Measurements from ENCODE around the gene INTS15. TPM values are rescaled to one million over a fixed set of nuclear protein-coding genes. Genes with fewer than 3 reads are reported as not detected.
"Not testable (repeated sequence)": the region's sequence is repeated elsewhere in the genome, so short reads cannot be mapped to it uniquely, and the experiment has no call there.

The INTS15 gene
- total RNA-seq, 1 experiment from 2014 or later = 22.7 TPM

DNA sequence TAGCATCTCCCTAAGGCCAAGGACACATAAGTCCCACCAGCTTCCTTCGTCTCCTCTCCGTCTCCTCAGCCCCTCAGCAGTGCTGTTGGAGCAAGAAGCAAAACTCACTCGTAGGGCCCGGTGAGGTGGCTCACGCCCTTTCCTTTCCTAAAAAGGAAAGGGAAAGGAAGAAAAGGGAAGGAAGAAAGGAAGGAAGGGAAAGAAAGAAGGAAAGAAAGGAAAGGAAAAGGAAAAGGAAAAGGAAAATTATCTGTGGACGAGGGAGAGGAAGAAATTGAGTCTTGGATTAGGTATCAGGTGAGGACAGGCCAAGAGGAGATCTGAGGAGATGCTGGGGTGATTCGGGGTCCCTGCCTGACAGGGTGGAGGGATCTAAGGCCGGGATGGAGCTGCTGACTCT is 44.2 kb downstream of the INTS15 start:
- H3F3A ChIP-seq (ENCODE audit: low read length, unreplicated experiment) = no peaks in the 10 kb centered on the region
- DNase-seq = no peak
- H3K4me2 ChIP-seq (ENCODE audit: low read length) = no peak overlapping the region
- no peak overlapping the region for H3K27ac ChIP-seq (ENCODE audit: low read length)
- H3K36me3 ChIP-seq (ENCODE audit: low read depth, low read length) = peaks cover under 1% of the 10 kb centered on the region; the same call in 1 of the 2 replicates
- BruUV-seq (replicated peaks) = no TSS peak
- peaks cover 19% of the 10 kb centered on the region for H3K79me2 ChIP-seq (ENCODE audit: low read length)
- no peaks in the 10 kb centered on the region for H4K20me1 ChIP-seq (ENCODE audit: low read length)
- no peaks in the 10 kb centered on the region for H3K9me2 ChIP-seq (replicated peaks; ENCODE audit: low read length)
- intact Hi-C loops (cut with micrococcal nuclease) = no loop called here
- H3K4me1 ChIP-seq (ENCODE audit: insufficient read depth, low read length) = peaks cover 15% of the 10 kb centered on the region; the same call in 1 of the 2 replicates
- ATAC-seq = no peak
- no peaks in the 10 kb centered on the region for H3K9me3 ChIP-seq (ENCODE audit: low read length)
- CTCF ChIA-PET = no interaction called here
- no peak for TF ChIP-seq EZH2phosphoT487 (IDR thresholded peaks at IDR 0.05; ENCODE audit: borderline replicate concordance, low read length)
- TF ChIP-seq EZH2 (IDR thresholded peaks at IDR 0.05; ENCODE audit: low read length, unreplicated experiment) = no peak
- no peak for TF ChIP-seq CTCF (conservative IDR thresholded peaks at IDR 0.05; ENCODE audit: low read depth, low read length)
- no peak overlapping the region for H3K4me3 ChIP-seq (ENCODE audit: low read length)
- no peak overlapping the region for H3K9ac ChIP-seq (ENCODE audit: low read length)
- H2AFZ ChIP-seq (ENCODE audit: low read length) = no peak overlapping the region
- POLR2A ChIA-PET (ENCODE audit: unreplicated experiment) = no interaction called here
- no peaks in the 10 kb centered on the region for H3K27me3 ChIP-seq (ENCODE audit: low read length)

- H3K9me2 ChIP-seq (replicated peaks; ENCODE audit: low read length); POLR2A ChIA-PET (ENCODE audit: unreplicated experiment); H3K36me3 ChIP-seq (ENCODE audit: low read depth, low read length); H3K4me3 ChIP-seq (ENCODE audit: low read length); H4K20me1 ChIP-seq (ENCODE audit: low read length); ATAC-seq; H3K9ac ChIP-seq (ENCODE audit: low read length); H3K27me3 ChIP-seq (ENCODE audit: low read length); H2AFZ ChIP-seq (ENCODE audit: low read length); DNase-seq; H3K9me3 ChIP-seq (ENCODE audit: low read length); H3K27ac ChIP-seq (ENCODE audit: low read length); H3K4me2 ChIP-seq (ENCODE audit: low read length); intact Hi-C loops (cut with micrococcal nuclease); BruUV-seq (replicated peaks); CTCF ChIA-PET; H3F3A ChIP-seq (ENCODE audit: low read length, unreplicated experiment): not testable (repeated sequence)
- Histone ChIP-seq H3K79me2 (ENCODE audit: low read length) (peaks cover 28% of the 10 kb centered on the region), H3K4me1 (ENCODE audit: insufficient read depth, low read length) (peaks cover 15% of the 10 kb centered on the region; the same call in 1 of the 2 replicates)
These were observed 45.1 kb downstream of the INTS15 start for GRCh38 chr7:6634971-6635370.

DNA sequence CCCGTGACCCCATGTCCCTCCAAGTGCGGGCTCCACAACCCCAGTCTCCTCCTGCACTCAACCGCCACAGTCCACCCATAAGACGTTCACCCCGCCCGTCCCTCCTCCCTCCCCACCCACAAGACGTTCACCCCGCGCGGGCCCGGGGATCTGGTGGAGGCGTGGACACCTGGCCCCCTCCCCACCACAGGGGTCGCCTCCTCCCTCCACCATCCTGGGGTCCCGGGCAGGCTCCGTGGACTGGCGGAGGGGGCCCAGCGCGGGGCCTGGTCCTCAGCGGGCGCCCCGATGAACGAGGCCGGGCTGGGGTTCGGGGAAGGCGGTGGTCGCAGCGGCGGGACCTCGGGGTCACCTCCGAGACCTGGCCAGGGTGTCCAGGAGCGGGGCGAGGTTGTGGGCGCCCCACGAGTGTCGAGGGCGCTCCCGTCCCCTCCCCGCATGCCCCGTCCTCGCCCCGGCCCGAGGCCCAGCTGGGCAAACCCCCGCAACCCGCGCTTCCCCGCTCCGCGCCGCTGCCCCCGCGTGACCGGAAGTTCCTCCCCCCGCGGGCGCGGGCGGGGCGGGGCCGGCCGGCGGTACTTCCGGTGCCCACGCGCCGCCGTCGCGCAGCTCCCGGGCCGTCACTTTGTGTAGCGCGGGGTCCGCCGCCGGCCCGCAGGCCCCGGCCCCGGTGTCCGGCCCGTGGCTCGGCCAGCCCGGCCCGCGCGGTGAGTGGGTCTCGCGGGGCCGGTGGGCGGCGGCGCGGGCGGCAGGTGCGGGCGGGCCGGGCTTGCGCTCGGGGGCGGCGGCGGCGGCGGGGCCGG is 47.1 kb downstream of the INTS15 start, which contains the start of gene ZNF316:
TSS of gene ZNF316 (plus strand) at position 578 of the 803 bp plus-strand sequence. CDS start 5,092 bp downstream, outside the sequence.
- no peak for TF ChIP-seq EZH2 (IDR thresholded peaks at IDR 0.05; ENCODE audit: low read length, unreplicated experiment)
- TF ChIP-seq EZH2phosphoT487 (IDR thresholded peaks at IDR 0.05; ENCODE audit: borderline replicate concordance, low read length) = no peak
- no peak for TF ChIP-seq CTCF (conservative IDR thresholded peaks at IDR 0.05; ENCODE audit: low read depth, low read length)
- H3K9me3 ChIP-seq (ENCODE audit: low read length) = no peaks in the 10 kb centered on the region
- BruUV-seq (replicated peaks) = no TSS peak
- DNase-seq (peak; percentile 35), ATAC-seq (peak; percentile 64)
- H3K9ac ChIP-seq (ENCODE audit: low read length) = peak within 1 kb of the TSS; percentile 91
- intact Hi-C loops (cut with micrococcal nuclease) = no loop called here
- CTCF ChIA-PET = no interaction called here
- no peaks in the 10 kb centered on the region for H3F3A ChIP-seq (ENCODE audit: low read length, unreplicated experiment)
- H3K79me2 ChIP-seq (ENCODE audit: low read length) = peaks cover 39% of the 10 kb centered on the region
- peak within 1 kb of the TSS; percentile 96 for H3K4me2 ChIP-seq (ENCODE audit: low read length)
- no peaks in the 10 kb centered on the region for H3K27me3 ChIP-seq (ENCODE audit: low read length)
- H3K4me3 ChIP-seq (ENCODE audit: low read length) = peak within 1 kb of the TSS; percentile 82
- POLR2A ChIA-PET (ENCODE audit: unreplicated experiment) = interaction anchor here (0.5 kb wide), 1 partner anchor 647 kb away, joined by 5 read pairs; no protein-coding TSS in a partner anchor
- no peak within 1 kb of the TSS; the same call in 1 of the 2 replicates for H3K27ac ChIP-seq (ENCODE audit: low read length)
- no peaks in the 10 kb centered on the region for H3K9me2 ChIP-seq (replicated peaks; ENCODE audit: low read length)
- H4K20me1 ChIP-seq (ENCODE audit: low read length) = no peaks in the 10 kb centered on the region
- peaks cover 15% of the 10 kb centered on the region; the same call in 1 of the 2 replicates for H3K4me1 ChIP-seq (ENCODE audit: insufficient read depth, low read length)
- peaks cover 7% of the 10 kb centered on the region for H3K36me3 ChIP-seq (ENCODE audit: low read depth, low read length)
- peak within 1 kb of the TSS; percentile 73 for H2AFZ ChIP-seq (ENCODE audit: low read length)

Data from PC-3 (cell line).